Measurements from ENCODE around the gene HAND2. TPM values are rescaled to one million over a fixed set of nuclear protein-coding genes. Genes with fewer than 3 reads are reported as not detected.

HAND2 gene
- total RNA-seq, 4 donors from 2014 or later: 73.0 to 138 (median 128) TPM

GRCh38 chr4:173515458-173515857 is 14.6 kb downstream of the HAND2 start:
- TF ChIP-seq, protein P1, sequence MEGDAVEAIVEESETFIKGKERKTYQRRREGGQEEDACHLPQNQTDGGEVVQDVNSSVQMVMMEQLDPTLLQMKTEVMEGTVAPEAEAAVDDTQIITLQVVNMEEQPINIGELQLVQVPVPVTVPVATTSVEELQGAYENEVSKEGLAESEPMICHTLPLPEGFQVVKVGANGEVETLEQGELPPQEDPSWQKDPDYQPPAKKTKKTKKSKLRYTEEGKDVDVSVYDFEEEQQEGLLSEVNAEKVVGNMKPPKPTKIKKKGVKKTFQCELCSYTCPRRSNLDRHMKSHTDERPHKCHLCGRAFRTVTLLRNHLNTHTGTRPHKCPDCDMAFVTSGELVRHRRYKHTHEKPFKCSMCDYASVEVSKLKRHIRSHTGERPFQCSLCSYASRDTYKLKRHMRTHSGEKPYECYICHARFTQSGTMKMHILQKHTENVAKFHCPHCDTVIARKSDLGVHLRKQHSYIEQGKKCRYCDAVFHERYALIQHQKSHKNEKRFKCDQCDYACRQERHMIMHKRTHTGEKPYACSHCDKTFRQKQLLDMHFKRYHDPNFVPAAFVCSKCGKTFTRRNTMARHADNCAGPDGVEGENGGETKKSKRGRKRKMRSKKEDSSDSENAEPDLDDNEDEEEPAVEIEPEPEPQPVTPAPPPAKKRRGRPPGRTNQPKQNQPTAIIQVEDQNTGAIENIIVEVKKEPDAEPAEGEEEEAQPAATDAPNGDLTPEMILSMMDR (IDR thresholded peaks at IDR 0.05): no peak
- no peak for TF ChIP-seq POLR2A (IDR thresholded peaks at IDR 0.05)
- no peak for TF ChIP-seq POLR2AphosphoS5 (IDR thresholded peaks at IDR 0.05)
- no peaks in the 10 kb centered on the region for H3K9me3 ChIP-seq
- no peak overlapping the region for H3K4me3 ChIP-seq
- ATAC-seq: no peak
- peak overlapping the region in 2 of 4 donors; percentile 98 for H3K27ac ChIP-seq
- 90 to 100% methylated on average over 1 to 2 of the region's 4 CpGs for WGBS, 2 donors (ENCODE audit: low coverage in 1 of 2)
- H3K4me1 ChIP-seq: peaks cover 0 to 52% (median 3%) of the 10 kb centered on the region in 3 donors
- H3K27me3 ChIP-seq: peaks cover 44% of the 10 kb centered on the region
- peaks cover 0 to 7% of the 10 kb centered on the region in 2 donors for H3K36me3 ChIP-seq

- no peak for TF ChIP-seq POLR2A (IDR thresholded peaks at IDR 0.05)
- TF ChIP-seq, protein P1 (IDR thresholded peaks at IDR 0.05): no peak
- no peak for TF ChIP-seq EP300 (IDR thresholded peaks at IDR 0.05)
- TF ChIP-seq POLR2AphosphoS5 (IDR thresholded peaks at IDR 0.05): no peak
- 60 to 79% methylated on average over 3 to 4 of the region's 4 CpGs for WGBS, 2 donors (ENCODE audit: low coverage in 1 of 2)
- Histone ChIP-seq H3K9me3 (no peaks in the 10 kb centered on the region), H3K4me3 (no peak overlapping the region), H3K27ac (no peak overlapping the region), H3K36me3 (peaks cover 0 to 8% of the 10 kb centered on the region in 2 donors), H3K4me1 (peaks cover 0 to 51% (median 3%) of the 10 kb centered on the region in 3 donors), H3K27me3 (peaks cover 50% of the 10 kb centered on the region)
- no peak for ATAC-seq
These were observed 15.3 kb downstream of the HAND2 start for GRCh38 chr4:173514641-173515217.

GRCh38 chr4:173513651-173514050 is 16.4 kb downstream of the HAND2 start:
- Histone ChIP-seq H3K9me3 (no peaks in the 10 kb centered on the region), H3K27me3 (peaks cover 46% of the 10 kb centered on the region), H3K4me1 (peaks cover 0 to 47% (median 3%) of the 10 kb centered on the region in 3 donors), H3K4me3 (no peak overlapping the region), H3K27ac (no peak overlapping the region), H3K36me3 (peaks cover 0 to 8% of the 10 kb centered on the region in 2 donors)
- no peak for ATAC-seq
- no peak for TF ChIP-seq EP300 (IDR thresholded peaks at IDR 0.05)
- TF ChIP-seq, protein P1 (IDR thresholded peaks at IDR 0.05): no peak
- TF ChIP-seq POLR2A (IDR thresholded peaks at IDR 0.05): no peak
- TF ChIP-seq POLR2AphosphoS5 (IDR thresholded peaks at IDR 0.05): no peak

DNA sequence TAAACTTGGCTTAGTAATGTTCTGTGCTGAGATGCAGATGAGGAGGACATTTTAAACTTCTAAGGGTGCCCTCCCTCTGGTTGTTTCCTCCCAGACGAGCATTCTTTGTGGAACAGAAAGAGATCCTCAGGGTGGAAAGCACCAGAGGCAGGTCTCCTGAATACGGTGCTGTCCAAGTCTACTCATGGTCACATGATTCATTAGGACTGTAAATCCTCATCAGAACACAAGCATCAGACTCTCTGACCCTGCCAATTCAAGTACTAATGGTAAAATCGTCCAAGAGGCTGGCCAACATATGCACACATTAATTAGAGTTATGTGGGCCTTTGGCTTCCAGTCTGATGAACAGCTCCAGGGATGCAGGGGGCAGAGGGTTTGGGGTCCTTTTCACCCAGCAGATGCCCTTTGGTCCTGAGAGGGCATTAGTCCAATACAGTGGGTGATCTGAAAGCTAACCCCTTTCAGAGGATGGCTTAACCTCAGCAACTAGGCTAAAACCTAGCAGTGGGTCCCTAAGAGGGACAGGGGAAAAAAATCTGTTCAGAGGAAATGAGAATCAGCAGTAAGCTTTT is 18.2 kb downstream of the HAND2 start:
- Histone ChIP-seq H3K4me3 (no peak overlapping the region), H3K36me3 (peaks cover 0 to 8% of the 10 kb centered on the region in 2 donors), H3K9me3 (no peaks in the 10 kb centered on the region), H3K4me1 (peaks cover 0 to 35% (median 3%) of the 10 kb centered on the region in 3 donors), H3K27me3 (peaks cover 47% of the 10 kb centered on the region), H3K27ac (no peak overlapping the region)
- no peak for ATAC-seq
- WGBS, 2 donors (ENCODE audit: low coverage in 1 of 2): 25 to 35% methylated on average over 3 of the region's 3 CpGs
- TF ChIP-seq, protein P1 (IDR thresholded peaks at IDR 0.05): no peak
- TF ChIP-seq POLR2AphosphoS5 (IDR thresholded peaks at IDR 0.05): no peak
- TF ChIP-seq EP300 (IDR thresholded peaks at IDR 0.05): no peak
- no peak for TF ChIP-seq POLR2A (IDR thresholded peaks at IDR 0.05)
